AG04449 (cell line): ENCODE measurements around the gene CEACAM16.

ENCODE experiments used
- CTCF ChIA-PET: fragments of 350-600 bp; formaldehyde crosslinking; extraction: SDS; loops from one replicate; lab custom pipeline; 2021; ENCODE audit warnings: antibody characterized with exemption; lab: Yijun Ruan, JAX
- POLR2A ChIA-PET: fragments of 400-600, 350-600 bp; formaldehyde crosslinking; extraction: SDS; loops from one replicate; lab custom pipeline; 2020; ENCODE audit warnings: antibody characterized with exemption, inconsistent platforms; lab: Yijun Ruan, JAX
- DNase-seq: peaks from one replicate; pipeline ENCODE4 v3.0.0-alpha.2; 2010; ENCODE audit warnings: low read depth, low spot score
- H3K4me3 ChIP-seq: 2 replicates; pipeline ENCODE4 v1.5.1; 2011; ENCODE audit warnings: low read depth, mild to moderate bottlenecking, control low read depth, low read length
- TF ChIP-seq, protein P1 (sequence below): IDR thresholded peaks from one replicate; pipeline ENCODE4 v1.5.1; 2011; ENCODE audit warnings: mild to moderate bottlenecking, moderate library complexity, low read length, control low read depth, inconsistent platforms; ENCODE audit not compliant: insufficient read depth; ENCODE audit errors: missing control alignments

Gene CEACAM16

DNA sequence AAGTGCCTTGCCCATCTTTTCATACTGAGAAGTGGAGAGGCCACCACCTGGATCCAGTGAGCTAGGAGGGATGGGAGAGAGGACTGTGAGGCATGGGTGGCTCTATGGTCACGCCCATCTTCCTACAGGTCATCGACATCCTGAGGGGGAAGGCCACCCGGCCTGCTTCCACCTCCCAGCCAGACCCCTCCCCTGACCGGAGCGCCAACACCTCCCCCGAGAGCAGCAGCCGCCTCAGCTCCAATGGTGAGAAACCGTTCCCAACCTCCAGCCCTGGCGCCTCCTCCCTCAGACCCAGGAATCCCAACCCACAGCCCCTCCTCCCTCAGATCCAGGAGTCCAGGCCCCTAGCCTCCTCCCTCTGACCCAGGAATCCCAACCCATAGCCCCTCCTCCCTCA lies 59.6 kb downstream of the CEACAM16 start:
- TF ChIP-seq, protein P1, sequence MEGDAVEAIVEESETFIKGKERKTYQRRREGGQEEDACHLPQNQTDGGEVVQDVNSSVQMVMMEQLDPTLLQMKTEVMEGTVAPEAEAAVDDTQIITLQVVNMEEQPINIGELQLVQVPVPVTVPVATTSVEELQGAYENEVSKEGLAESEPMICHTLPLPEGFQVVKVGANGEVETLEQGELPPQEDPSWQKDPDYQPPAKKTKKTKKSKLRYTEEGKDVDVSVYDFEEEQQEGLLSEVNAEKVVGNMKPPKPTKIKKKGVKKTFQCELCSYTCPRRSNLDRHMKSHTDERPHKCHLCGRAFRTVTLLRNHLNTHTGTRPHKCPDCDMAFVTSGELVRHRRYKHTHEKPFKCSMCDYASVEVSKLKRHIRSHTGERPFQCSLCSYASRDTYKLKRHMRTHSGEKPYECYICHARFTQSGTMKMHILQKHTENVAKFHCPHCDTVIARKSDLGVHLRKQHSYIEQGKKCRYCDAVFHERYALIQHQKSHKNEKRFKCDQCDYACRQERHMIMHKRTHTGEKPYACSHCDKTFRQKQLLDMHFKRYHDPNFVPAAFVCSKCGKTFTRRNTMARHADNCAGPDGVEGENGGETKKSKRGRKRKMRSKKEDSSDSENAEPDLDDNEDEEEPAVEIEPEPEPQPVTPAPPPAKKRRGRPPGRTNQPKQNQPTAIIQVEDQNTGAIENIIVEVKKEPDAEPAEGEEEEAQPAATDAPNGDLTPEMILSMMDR, result no peak
- ChIA-PET CTCF (interaction anchor here (1.6 to 5.7 kb wide), 5 partner anchors 8 to 188 kb away, joined by 3 to 50 read pairs (median 10); no protein-coding TSS in a partner anchor), POLR2A (interaction anchor here (1.3 kb wide), 1 partner anchor 10 kb away, joined by 3 read pairs; no protein-coding TSS in a partner anchor)
- DNase-seq, result no peak
- H3K4me3 ChIP-seq, result peak overlapping the region; percentile 59

DNA sequence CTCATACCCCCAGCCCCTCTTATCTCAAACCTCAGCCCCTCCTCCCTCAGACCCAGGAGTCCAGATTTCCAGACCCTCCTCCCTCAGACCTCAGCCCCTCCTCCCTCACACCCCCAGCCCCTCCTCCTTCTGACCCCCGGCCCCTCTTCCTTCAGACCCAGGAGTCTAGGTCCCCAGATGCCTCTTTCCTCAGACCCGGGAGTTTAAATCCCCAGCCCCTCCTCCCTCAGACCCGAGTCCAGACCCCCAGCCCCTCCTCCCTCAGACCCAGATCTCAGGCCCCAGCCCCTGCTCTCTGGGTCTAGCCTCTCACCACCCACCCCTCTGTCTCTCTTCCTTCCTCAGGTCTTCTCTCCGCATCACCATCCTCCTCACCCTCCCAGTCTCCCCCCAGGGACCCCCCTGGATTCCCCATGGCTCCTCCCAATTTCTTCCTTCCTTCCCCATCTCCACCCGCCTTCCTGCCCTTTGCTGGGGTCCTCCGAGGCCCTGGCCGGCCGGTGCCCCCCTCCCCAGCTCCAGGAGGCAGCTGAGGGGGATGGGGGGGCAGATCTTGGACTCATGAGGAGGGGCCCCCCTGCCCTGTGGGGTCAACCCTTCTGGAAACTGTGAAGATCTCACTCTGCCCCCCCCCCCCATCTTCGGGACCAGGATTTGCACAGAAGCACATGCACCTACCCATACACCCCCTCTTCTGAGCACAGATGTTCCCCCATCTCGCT lies 60.3 kb downstream of the CEACAM16 start:
- ChIA-PET CTCF (interaction anchor here (1.6 to 5.7 kb wide), 4 partner anchors 12 to 35 kb away, joined by 3 to 50 read pairs (median 36); no protein-coding TSS in a partner anchor), POLR2A (interaction anchor here (0.5 kb wide), 1 partner anchor 12 kb away, joined by 3 read pairs; no protein-coding TSS in a partner anchor)
- DNase-seq, result no peak
- no peak overlapping the region for H3K4me3 ChIP-seq
- TF ChIP-seq, protein P1, result no peak
